Smooth muscle cell (in vitro differentiated cells): ENCODE results near the gene ARHGEF11. TPM values are rescaled to one million over a fixed set of nuclear protein-coding genes. Genes with fewer than 3 reads are reported as not detected.

Experiments
- DNase-seq: peaks from one replicate; lab custom pipeline; 2025; ENCODE audit not compliant: unreplicated experiment; lab: John Stamatoyannopoulos, UW
- H2AFZ ChIP-seq: fragments of 200-600 bp; sonication (generic); 2 replicates; pipeline ENCODE4 v1.6.0; 2016; ENCODE audit warnings: antibody characterized with exemption, low read depth, mild to moderate bottlenecking
- H3F3A ChIP-seq: fragments of 200-600 bp; sonication (generic); 2 replicates; pipeline ENCODE4 v1.6.0; 2017; ENCODE audit warnings: antibody characterized with exemption, low read depth
- H3K27ac ChIP-seq: fragments of 200-600 bp; sonication (generic); 2 replicates; pipeline ENCODE4 v1.5.1; 2016; ENCODE audit warnings: low read depth, mild to moderate bottlenecking
- H3K27me3 ChIP-seq: fragments of 200-600 bp; sonication (generic); 2 replicates; pipeline ENCODE4 v1.6.1; 2016; ENCODE audit warnings: low read depth, mild to moderate bottlenecking
- H3K36me3 ChIP-seq: fragments of 200-600 bp; sonication (generic); 2 replicates; pipeline ENCODE4 v1.5.1; 2016; ENCODE audit warnings: low read depth
- H3K4me1 ChIP-seq: fragments of 200-600 bp; sonication (generic); 2 replicates; pipeline ENCODE4 v1.5.1; 2016; ENCODE audit warnings: low read depth
- H3K4me2 ChIP-seq: fragments of 200-600 bp; sonication (generic); 2 replicates; pipeline ENCODE4 v1.6.0; 2016; ENCODE audit warnings: mild to moderate bottlenecking
- H3K4me3 ChIP-seq: fragments of 200-600 bp; sonication (generic); 2 replicates; pipeline ENCODE4 v1.5.1; 2016; ENCODE audit warnings: mild to moderate bottlenecking
- H3K79me2 ChIP-seq: fragments of 200-600 bp; sonication (generic); 2 replicates; pipeline ENCODE4 v1.6.0; 2016; ENCODE audit warnings: low read depth, mild to moderate bottlenecking
- H3K9ac ChIP-seq: fragments of 200-600 bp; sonication (generic); 2 replicates; pipeline ENCODE4 v1.6.0; 2016; ENCODE audit warnings: low read depth
- H3K9me3 ChIP-seq: fragments of 200-600 bp; sonication (generic); replicated peaks from 2 replicates; pipeline ENCODE4 v1.5.1; 2016; ENCODE audit warnings: low read depth
- H4K20me1 ChIP-seq: fragments of 200-600 bp; sonication (generic); 2 replicates; pipeline ENCODE4 v1.6.0; 2016; ENCODE audit warnings: low read depth
- WGBS: methylation state at CpG from one replicate; pipeline ENCODE4 v1.1.7; 2016; ENCODE audit warnings: low lambda C conversion rate; 5-methylcytosine and 5-hydroxymethylcytosine counted together
- polyA plus RNA-seq: library from polyadenylated mRNA; unstranded; fragments of >200 nt; fragmentation: Nextera tagmentation; extraction: Ambion mirVana; gene quantifications from 2 replicates; pipeline ENCODE4 v1.2.1, GENCODE V29; 2016
- total RNA-seq: library from RNA; depleted of rRNA; stranded (reverse); fragments of >200 nt; gene quantifications from 2 replicates; pipeline ENCODE4 v1.2.3, GENCODE V29; 2014
- TF ChIP-seq, protein P1 (sequence below): fragments of 200-600 bp; sonication (generic); IDR thresholded peaks from 2 replicates; pipeline ENCODE4 v1.5.1; 2017; ENCODE audit warnings: borderline replicate concordance, mild to moderate bottlenecking, antibody characterized with exemption; ENCODE audit not compliant: insufficient read depth, poor library complexity, severe bottlenecking

ARHGEF11 gene
- total and polyA plus RNA-seq, 2 experiments from 2014 or later, result 15.1 to 20.1 TPM

DNA sequence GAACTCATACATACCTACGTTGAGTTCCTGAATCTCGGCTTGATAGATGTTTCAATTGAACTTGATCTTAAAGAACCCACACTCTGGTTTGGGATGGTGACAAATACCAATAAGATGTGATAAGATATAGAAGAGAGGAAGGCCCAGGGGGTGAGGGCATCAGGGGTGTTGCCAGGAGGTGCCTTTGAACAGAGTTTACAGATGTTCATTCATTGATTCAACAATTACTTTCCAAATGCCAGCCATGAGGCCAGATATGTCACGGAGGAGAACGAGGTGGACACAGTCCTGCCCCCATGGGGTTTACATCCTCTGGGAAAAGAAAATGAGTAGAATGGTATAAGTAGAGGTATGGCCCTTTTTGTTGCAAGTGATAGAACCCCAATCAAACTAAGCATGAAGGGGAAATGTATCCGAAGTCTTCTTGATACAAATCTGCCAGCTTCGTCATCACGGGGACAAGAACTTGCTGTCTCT lies 124.5 kb downstream of the ARHGEF11 start:
- peaks cover 50% of the 10 kb centered on the region for H3K27me3 ChIP-seq
- H3K4me1 ChIP-seq, result peaks cover 11% of the 10 kb centered on the region
- peak overlapping the region; percentile 80 for H3K4me2 ChIP-seq
- H3K9ac ChIP-seq, result no peak overlapping the region
- H3K79me2 ChIP-seq, result no peaks in the 10 kb centered on the region
- WGBS, result 56% methylated on average over 7 of the region's 7 CpGs
- peaks cover 4% of the 10 kb centered on the region for H3F3A ChIP-seq
- peaks cover 11% of the 10 kb centered on the region for H4K20me1 ChIP-seq
- no peaks in the 10 kb centered on the region for H3K36me3 ChIP-seq
- H3K9me3 ChIP-seq, result no peaks in the 10 kb centered on the region
- H3K27ac ChIP-seq, result no peak overlapping the region
- TF ChIP-seq, protein P1, sequence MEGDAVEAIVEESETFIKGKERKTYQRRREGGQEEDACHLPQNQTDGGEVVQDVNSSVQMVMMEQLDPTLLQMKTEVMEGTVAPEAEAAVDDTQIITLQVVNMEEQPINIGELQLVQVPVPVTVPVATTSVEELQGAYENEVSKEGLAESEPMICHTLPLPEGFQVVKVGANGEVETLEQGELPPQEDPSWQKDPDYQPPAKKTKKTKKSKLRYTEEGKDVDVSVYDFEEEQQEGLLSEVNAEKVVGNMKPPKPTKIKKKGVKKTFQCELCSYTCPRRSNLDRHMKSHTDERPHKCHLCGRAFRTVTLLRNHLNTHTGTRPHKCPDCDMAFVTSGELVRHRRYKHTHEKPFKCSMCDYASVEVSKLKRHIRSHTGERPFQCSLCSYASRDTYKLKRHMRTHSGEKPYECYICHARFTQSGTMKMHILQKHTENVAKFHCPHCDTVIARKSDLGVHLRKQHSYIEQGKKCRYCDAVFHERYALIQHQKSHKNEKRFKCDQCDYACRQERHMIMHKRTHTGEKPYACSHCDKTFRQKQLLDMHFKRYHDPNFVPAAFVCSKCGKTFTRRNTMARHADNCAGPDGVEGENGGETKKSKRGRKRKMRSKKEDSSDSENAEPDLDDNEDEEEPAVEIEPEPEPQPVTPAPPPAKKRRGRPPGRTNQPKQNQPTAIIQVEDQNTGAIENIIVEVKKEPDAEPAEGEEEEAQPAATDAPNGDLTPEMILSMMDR, result no peak
- no peak overlapping the region for H3K4me3 ChIP-seq
- H2AFZ ChIP-seq, result no peak overlapping the region
- DNase-seq, result no peak

DNA sequence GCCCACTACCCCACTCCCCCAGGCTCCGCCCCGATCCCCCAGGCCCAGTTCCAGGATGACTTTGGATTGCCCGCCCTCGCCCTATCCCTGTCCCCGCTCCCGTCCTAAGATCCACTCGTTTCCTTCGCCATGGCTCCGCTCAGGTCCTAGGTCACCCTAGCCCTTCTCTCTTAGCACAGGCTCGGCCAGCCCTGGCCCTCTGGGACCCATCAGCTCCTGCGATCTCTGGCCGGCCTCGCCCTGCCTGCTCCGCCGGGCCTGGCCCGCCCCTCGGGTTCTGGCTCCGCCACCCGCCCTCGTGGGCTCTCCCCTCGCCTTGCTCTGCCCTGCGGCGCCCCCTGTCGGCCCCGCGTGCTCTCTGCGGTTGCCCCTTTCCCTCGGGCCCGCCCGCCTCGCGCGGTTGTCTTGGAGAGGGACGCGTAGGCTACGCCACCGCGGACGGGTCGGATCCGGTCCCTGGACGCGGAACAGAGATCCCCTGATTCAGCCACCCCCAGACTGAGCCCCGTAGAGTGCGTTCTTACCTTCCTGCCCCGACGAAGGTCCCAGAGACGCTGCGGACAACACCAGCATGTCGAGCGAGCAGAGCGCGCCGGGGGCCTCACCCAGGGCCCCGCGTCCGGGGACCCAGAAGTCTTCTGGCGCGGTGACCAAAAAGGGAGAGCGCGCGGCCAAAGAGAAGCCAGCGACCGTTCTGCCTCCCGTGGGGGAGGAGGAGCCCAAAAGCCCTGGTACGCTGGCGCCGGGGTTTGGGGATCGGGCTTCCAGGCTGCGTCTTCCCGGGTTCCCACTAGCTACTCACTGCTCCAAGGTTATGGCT lies 125.1 kb downstream of the ARHGEF11 start, which contains the start of gene LRRC71:
Gene LRRC71 (plus strand): TSS at position 400 of the 820 bp plus-strand sequence. CDS start 172 bp downstream, at position 572.
- WGBS, result 4% methylated on average over 57 of the region's 71 CpGs
- Histone ChIP-seq H3K9me3 (no peaks in the 10 kb centered on the region), H3K27me3 (peaks cover 50% of the 10 kb centered on the region), H3K4me3 (peak within 1 kb of the TSS; percentile 43), H3K79me2 (no peaks in the 10 kb centered on the region), H3K9ac (no peak within 1 kb of the TSS), H3K4me1 (peaks cover 11% of the 10 kb centered on the region), H3K27ac (no peak within 1 kb of the TSS), H3F3A (peaks cover 4% of the 10 kb centered on the region), H2AFZ (no peak within 1 kb of the TSS), H3K4me2 (peak within 1 kb of the TSS; percentile 80), H3K36me3 (no peaks in the 10 kb centered on the region), H4K20me1 (peaks cover 7% of the 10 kb centered on the region)
- peak; percentile 68 for DNase-seq
- TF ChIP-seq, protein P1, result peak; percentile 95

DNA sequence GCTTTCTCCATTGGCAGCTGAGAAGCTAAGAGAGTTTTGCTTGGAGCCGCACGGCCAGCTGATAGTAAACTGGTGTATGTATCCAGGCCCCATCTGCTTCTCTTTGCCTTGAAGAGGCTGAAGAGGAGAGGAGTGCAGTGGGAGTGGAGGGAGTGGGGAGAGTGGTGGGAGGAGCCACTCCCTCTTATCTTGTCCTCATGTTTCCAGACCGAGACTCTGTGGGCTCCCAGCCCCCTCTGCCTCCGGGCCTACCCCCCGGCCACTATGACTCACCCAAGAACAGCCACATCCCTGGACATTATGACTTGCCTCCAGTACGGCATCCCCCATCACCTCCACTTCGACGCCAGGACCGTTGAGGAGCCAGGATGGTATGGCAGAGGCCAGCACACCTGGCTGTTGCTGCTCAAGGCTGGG lies 131.1 kb downstream of the ARHGEF11 start:
- Histone ChIP-seq H3F3A (peaks cover 6% of the 10 kb centered on the region), H3K27ac (no peak overlapping the region), H4K20me1 (no peaks in the 10 kb centered on the region), H2AFZ (no peak overlapping the region), H3K9me3 (no peaks in the 10 kb centered on the region), H3K27me3 (no peaks in the 10 kb centered on the region), H3K4me2 (peak overlapping the region; percentile 77), H3K9ac (no peak overlapping the region), H3K4me3 (no peak overlapping the region), H3K36me3 (no peaks in the 10 kb centered on the region), H3K4me1 (peaks cover 3% of the 10 kb centered on the region), H3K79me2 (no peaks in the 10 kb centered on the region)
- TF ChIP-seq, protein P1, result no peak
- no peak for DNase-seq
- WGBS, result 26% methylated on average over 8 of the region's 9 CpGs
